ENCODE data around the gene SEL1L3.

The SEL1L3 gene

GRCh38 chr4:25816591-25817058 lies 46.2 kb downstream of the SEL1L3 start:
- TF ChIP-seq, protein P1, sequence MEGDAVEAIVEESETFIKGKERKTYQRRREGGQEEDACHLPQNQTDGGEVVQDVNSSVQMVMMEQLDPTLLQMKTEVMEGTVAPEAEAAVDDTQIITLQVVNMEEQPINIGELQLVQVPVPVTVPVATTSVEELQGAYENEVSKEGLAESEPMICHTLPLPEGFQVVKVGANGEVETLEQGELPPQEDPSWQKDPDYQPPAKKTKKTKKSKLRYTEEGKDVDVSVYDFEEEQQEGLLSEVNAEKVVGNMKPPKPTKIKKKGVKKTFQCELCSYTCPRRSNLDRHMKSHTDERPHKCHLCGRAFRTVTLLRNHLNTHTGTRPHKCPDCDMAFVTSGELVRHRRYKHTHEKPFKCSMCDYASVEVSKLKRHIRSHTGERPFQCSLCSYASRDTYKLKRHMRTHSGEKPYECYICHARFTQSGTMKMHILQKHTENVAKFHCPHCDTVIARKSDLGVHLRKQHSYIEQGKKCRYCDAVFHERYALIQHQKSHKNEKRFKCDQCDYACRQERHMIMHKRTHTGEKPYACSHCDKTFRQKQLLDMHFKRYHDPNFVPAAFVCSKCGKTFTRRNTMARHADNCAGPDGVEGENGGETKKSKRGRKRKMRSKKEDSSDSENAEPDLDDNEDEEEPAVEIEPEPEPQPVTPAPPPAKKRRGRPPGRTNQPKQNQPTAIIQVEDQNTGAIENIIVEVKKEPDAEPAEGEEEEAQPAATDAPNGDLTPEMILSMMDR (IDR thresholded peaks at IDR 0.05; ENCODE audit: control insufficient read depth, insufficient read depth, low read depth, low read length, missing control alignments): no peak
- no peak for DNase-seq (ENCODE audit: low read depth)
- H3K4me3 ChIP-seq (ENCODE audit: control insufficient read depth, low read depth, low read length): no peak overlapping the region

DNA sequence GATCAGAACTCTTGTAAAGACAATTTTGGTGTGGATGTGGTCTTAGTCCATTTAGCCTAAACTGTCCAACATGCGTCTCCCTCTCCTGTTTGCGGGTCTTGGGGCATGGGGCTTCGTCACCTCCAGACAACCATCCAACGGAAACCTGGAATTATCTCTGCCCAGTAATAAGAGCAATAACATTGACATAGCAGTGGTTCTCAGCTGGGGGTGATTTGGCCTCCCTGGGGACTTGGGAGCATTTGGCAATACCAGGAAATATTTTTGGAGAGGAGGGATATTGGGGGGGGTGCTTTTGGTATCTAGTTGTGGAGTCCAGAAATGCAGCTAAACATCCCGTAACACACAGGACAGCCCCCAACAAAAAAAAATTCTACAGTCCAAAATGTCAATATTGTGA lies 47.2 kb downstream of the SEL1L3 start:
- H3K4me3 ChIP-seq (ENCODE audit: control insufficient read depth, low read depth, low read length): no peak overlapping the region
- no peak for DNase-seq (ENCODE audit: low read depth)
- TF ChIP-seq, protein P1 (IDR thresholded peaks at IDR 0.05; ENCODE audit: control insufficient read depth, insufficient read depth, low read depth, low read length, missing control alignments): no peak

- no peak overlapping the region for H3K4me3 ChIP-seq (ENCODE audit: control insufficient read depth, low read depth, low read length)
- TF ChIP-seq, protein P1 (IDR thresholded peaks at IDR 0.05; ENCODE audit: control insufficient read depth, insufficient read depth, low read depth, low read length, missing control alignments): no peak
- no peak for DNase-seq (ENCODE audit: low read depth)
Measured at GRCh38 chr4:25814301-25815136, 48.3 kb downstream of the SEL1L3 start.

DNA sequence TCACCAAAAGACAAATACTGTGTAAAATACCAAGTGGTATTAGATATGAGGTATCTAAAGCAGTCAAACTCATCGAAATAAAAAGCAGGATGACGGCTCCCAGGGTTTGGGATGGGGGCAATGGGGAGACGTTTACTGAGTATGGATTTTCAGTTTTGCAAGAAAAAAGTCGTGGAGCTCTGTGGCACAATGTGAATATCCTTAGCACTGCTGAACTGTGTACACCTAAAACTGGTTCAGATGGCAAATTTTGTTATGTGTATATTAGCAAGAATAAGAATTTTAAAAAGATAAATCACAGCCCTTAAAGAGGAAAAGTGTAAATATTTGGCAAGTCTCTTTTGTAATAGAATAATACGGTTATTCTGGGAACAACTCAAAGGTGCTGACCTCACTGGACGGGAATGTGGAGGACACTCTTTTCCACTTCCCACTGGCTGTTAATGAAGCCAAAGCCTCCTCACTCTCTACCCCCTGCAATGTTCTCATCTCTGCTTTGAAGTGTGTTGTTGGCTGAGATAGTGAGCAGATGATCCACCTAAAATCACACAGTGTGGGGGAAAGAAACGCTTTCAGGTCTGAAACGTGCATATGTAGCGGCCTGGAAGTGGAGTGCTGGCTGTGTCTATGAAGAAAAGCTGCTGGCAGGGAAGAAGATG lies 49.2 kb downstream of the SEL1L3 start:
- no peak for DNase-seq (ENCODE audit: low read depth)
- H3K4me3 ChIP-seq (ENCODE audit: control insufficient read depth, low read depth, low read length): no peak overlapping the region
- TF ChIP-seq, protein P1 (IDR thresholded peaks at IDR 0.05; ENCODE audit: control insufficient read depth, insufficient read depth, low read depth, low read length, missing control alignments): no peak

DNA sequence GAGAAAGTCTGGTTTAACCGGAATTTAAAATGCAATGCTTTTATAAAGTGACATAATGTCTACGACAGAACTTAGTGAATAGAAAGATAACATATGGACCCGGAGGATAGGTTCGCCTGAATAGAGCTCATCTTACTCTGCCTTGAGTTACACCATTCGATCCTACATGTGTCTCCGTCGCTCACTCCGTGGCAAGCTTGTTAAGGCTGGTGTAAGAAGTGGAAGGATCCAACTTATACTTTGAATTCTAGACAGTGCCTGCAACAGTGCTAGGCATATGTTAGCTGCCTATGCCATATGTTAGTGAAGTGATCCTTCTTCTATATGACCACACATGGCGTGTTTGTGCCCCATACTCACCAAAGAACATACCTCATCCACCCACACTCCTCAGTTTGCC lies 50.9 kb downstream of the SEL1L3 start:
- DNase-seq (ENCODE audit: low read depth): no peak
- H3K4me3 ChIP-seq (ENCODE audit: control insufficient read depth, low read depth, low read length): no peak overlapping the region
- TF ChIP-seq, protein P1 (IDR thresholded peaks at IDR 0.05; ENCODE audit: control insufficient read depth, insufficient read depth, low read depth, low read length, missing control alignments): no peak

DNA sequence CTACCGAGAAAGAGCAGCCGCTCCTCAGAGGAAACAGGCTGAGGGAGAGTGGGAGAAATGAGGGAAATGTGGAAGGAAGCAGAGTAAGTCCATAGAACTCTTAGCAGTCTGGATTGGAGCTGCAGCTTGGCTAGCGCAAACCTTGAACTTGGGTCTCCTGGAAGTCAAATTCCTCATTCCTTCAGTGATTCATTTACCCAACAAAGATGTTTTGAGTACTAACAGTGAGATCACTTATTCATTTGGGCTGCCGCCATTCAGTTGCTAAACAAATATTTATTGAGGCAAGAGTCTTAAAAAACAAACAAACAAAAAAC lies 51.5 kb downstream of the SEL1L3 start:
- no peak for DNase-seq (ENCODE audit: low read depth)
- TF ChIP-seq, protein P1 (IDR thresholded peaks at IDR 0.05; ENCODE audit: control insufficient read depth, insufficient read depth, low read depth, low read length, missing control alignments): no peak
- no peak overlapping the region for H3K4me3 ChIP-seq (ENCODE audit: control insufficient read depth, low read depth, low read length)
